ENCODE data around the gene SLC23A2.
"Not testable (repeated sequence)": the region's sequence is repeated elsewhere in the genome, so short reads cannot be mapped to it uniquely, and the experiment has no call there.

- TF ChIP-seq, protein P1, sequence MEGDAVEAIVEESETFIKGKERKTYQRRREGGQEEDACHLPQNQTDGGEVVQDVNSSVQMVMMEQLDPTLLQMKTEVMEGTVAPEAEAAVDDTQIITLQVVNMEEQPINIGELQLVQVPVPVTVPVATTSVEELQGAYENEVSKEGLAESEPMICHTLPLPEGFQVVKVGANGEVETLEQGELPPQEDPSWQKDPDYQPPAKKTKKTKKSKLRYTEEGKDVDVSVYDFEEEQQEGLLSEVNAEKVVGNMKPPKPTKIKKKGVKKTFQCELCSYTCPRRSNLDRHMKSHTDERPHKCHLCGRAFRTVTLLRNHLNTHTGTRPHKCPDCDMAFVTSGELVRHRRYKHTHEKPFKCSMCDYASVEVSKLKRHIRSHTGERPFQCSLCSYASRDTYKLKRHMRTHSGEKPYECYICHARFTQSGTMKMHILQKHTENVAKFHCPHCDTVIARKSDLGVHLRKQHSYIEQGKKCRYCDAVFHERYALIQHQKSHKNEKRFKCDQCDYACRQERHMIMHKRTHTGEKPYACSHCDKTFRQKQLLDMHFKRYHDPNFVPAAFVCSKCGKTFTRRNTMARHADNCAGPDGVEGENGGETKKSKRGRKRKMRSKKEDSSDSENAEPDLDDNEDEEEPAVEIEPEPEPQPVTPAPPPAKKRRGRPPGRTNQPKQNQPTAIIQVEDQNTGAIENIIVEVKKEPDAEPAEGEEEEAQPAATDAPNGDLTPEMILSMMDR (conservative IDR thresholded peaks at IDR 0.05; ENCODE audit: low read length): not testable (repeated sequence)
- TF ChIP-seq EZH2phosphoT487 (IDR thresholded peaks at IDR 0.05; ENCODE audit: borderline replicate concordance, low read depth, low read length): not testable (repeated sequence)
These were observed 27.1 kb upstream of the SLC23A2 start for GRCh38 chr20:5028258-5029059.
